SKM-1 treated with dmso at 0.1 percent for 144 hours (cell line): Measurements from ENCODE around the gene ICA1L.
A peak's percentile ranks its signal among the peaks of the same experiment; 100 is the strongest.
"Not testable (repeated sequence)": the region's sequence is repeated elsewhere in the genome, so short reads cannot be mapped to it uniquely, and the experiment has no call there.

Experiments used
- DNase-seq: peaks from one replicate; lab custom pipeline; 2025; ENCODE audit not compliant: unreplicated experiment; lab: John Stamatoyannopoulos, UW

Gene ICA1L

GRCh38 chr2:202871300-202872141 lies at the start of gene ICA1L:
Gene ICA1L (minus strand): TSS chr2:202871766. CDS start chr2:202829009, 42,757 bp downstream.
- DNase-seq = peak; percentile 26

- DNase-seq = no peak
Observed at GRCh38 chr2:202918860-202919259, 47.3 kb upstream of the ICA1L start.

GRCh38 chr2:202912342-202913201 lies 41.0 kb upstream of the ICA1L start:
- DNase-seq = not testable (repeated sequence)

GRCh38 chr2:202911512-202912341 lies 40.2 kb upstream of the ICA1L start, which contains the start of the genes CARF and WDR12:
Gene CARF (plus strand): TSS chr2:202912275. CDS start chr2:202941903, 29,628 bp downstream.
Gene WDR12 (minus strand): TSS chr2:202911673. CDS start chr2:202911476, 197 bp downstream.
- DNase-seq = peak; percentile 89

- DNase-seq = no peak
Observed at GRCh38 chr2:202911203-202911511, 39.6 kb upstream of the ICA1L start.

- DNase-seq = no peak
Observed at GRCh38 chr2:202910698-202911097, 39.1 kb upstream of the ICA1L start.

GRCh38 chr2:202910250-202910649 lies 38.7 kb upstream of the ICA1L start:
- DNase-seq = not testable (repeated sequence)

- DNase-seq = peak; percentile 16
Observed at GRCh38 chr2:202909394-202910192, 38.0 kb upstream of the ICA1L start.

- DNase-seq = no peak
Observed at GRCh38 chr2:202908186-202908585, 36.6 kb upstream of the ICA1L start.

GRCh38 chr2:202905507-202905906 lies 33.9 kb upstream of the ICA1L start:
- not testable (repeated sequence) for DNase-seq

- DNase-seq = no peak
Observed at GRCh38 chr2:202885190-202885589, 13.6 kb upstream of the ICA1L start.

- DNase-seq = no peak
Observed at GRCh38 chr2:202883987-202884675, 12.6 kb upstream of the ICA1L start.

GRCh38 chr2:202881570-202881969 lies 10.0 kb upstream of the ICA1L start:
- no peak for DNase-seq

GRCh38 chr2:202877699-202878098 lies 6.1 kb upstream of the ICA1L start:
- no peak for DNase-seq

GRCh38 chr2:202870431-202871299 lies 901 bp downstream of the ICA1L start:
- peak; percentile 51 for DNase-seq

- DNase-seq = no peak
Observed at GRCh38 chr2:202861987-202862386, 9.6 kb downstream of the ICA1L start.

- DNase-seq = no peak
Observed at GRCh38 chr2:202858601-202859000, 13.0 kb downstream of the ICA1L start.

GRCh38 chr2:202849343-202849742 lies 22.2 kb downstream of the ICA1L start:
- not testable (repeated sequence) for DNase-seq

- peak; percentile 32 for DNase-seq
Observed at GRCh38 chr2:202848813-202849212, 22.8 kb downstream of the ICA1L start.
